Neuron (in vitro differentiated cells): ENCODE data around the gene EIF2AK2.

Experiments used
- H2AFZ ChIP-seq: one replicate; pipeline ENCODE4 v1.6.1; 2013; ENCODE audit warnings: low read depth, mild to moderate bottlenecking, inconsistent platforms, low read length, moderate library complexity
- H3K27me3 ChIP-seq: one replicate; pipeline ENCODE4 v1.6.1; 2013; ENCODE audit warnings: low read length; ENCODE audit not compliant: insufficient read depth
- H3K36me3 ChIP-seq: one replicate; pipeline ENCODE4 v1.6.1; 2013; ENCODE audit warnings: low read length; ENCODE audit not compliant: insufficient read depth
- H3K4me1 ChIP-seq: one replicate; pipeline ENCODE4 v1.6.1; 2013; ENCODE audit warnings: low read length; ENCODE audit not compliant: insufficient read depth
- H3K4me3 ChIP-seq: 2 replicates; pipeline ENCODE4 v1.5.1; 2013; ENCODE audit warnings: mild to moderate bottlenecking, low read length, moderate library complexity
- H3K9me3 ChIP-seq: one replicate; pipeline ENCODE4 v1.6.1; 2013; ENCODE audit warnings: low read length

The EIF2AK2 gene

GRCh38 chr2:37080266-37080665 lies 76.5 kb downstream of the EIF2AK2 start:
- no peak overlapping the region for H2AFZ ChIP-seq
- H3K4me3 ChIP-seq = no peak overlapping the region
- H3K36me3 ChIP-seq = peaks cover 30% of the 10 kb centered on the region
- H3K4me1 ChIP-seq = peaks cover 13% of the 10 kb centered on the region
- no peaks in the 10 kb centered on the region for H3K27me3 ChIP-seq
- H3K9me3 ChIP-seq = no peaks in the 10 kb centered on the region

GRCh38 chr2:37070931-37071330 lies 85.8 kb downstream of the EIF2AK2 start:
- peaks cover 51% of the 10 kb centered on the region for H3K36me3 ChIP-seq
- no peaks in the 10 kb centered on the region for H3K9me3 ChIP-seq
- H3K27me3 ChIP-seq = no peaks in the 10 kb centered on the region
- H3K4me3 ChIP-seq = no peak overlapping the region
- H2AFZ ChIP-seq = no peak overlapping the region
- H3K4me1 ChIP-seq = no peaks in the 10 kb centered on the region

GRCh38 chr2:37068686-37069085 lies 88.1 kb downstream of the EIF2AK2 start:
- no peak overlapping the region for H3K4me3 ChIP-seq
- no peaks in the 10 kb centered on the region for H3K27me3 ChIP-seq
- no peaks in the 10 kb centered on the region for H3K4me1 ChIP-seq
- no peaks in the 10 kb centered on the region for H3K9me3 ChIP-seq
- H2AFZ ChIP-seq = no peak overlapping the region
- H3K36me3 ChIP-seq = peaks cover 52% of the 10 kb centered on the region

- Histone ChIP-seq H3K36me3 (peaks cover 44% of the 10 kb centered on the region), H3K4me1 (no peaks in the 10 kb centered on the region), H3K27me3 (no peaks in the 10 kb centered on the region), H2AFZ (no peak overlapping the region), H3K4me3 (no peak overlapping the region), H3K9me3 (no peaks in the 10 kb centered on the region)
These were observed 95.0 kb downstream of the EIF2AK2 start for GRCh38 chr2:37061776-37062175.

GRCh38 chr2:37061013-37061711 lies 95.6 kb downstream of the EIF2AK2 start:
- Histone ChIP-seq H3K27me3 (no peaks in the 10 kb centered on the region), H2AFZ (no peak overlapping the region), H3K4me1 (no peaks in the 10 kb centered on the region), H3K9me3 (no peaks in the 10 kb centered on the region), H3K4me3 (no peak overlapping the region), H3K36me3 (peaks cover 46% of the 10 kb centered on the region)

- Histone ChIP-seq H3K36me3 (peaks cover 46% of the 10 kb centered on the region), H3K27me3 (no peaks in the 10 kb centered on the region), H3K4me3 (no peak overlapping the region), H3K4me1 (no peaks in the 10 kb centered on the region), H2AFZ (no peak overlapping the region), H3K9me3 (no peaks in the 10 kb centered on the region)
These were observed 96.3 kb downstream of the EIF2AK2 start for GRCh38 chr2:37060446-37060845.

- H3K4me1 ChIP-seq = no peaks in the 10 kb centered on the region
- no peak overlapping the region for H2AFZ ChIP-seq
- H3K36me3 ChIP-seq = peaks cover 47% of the 10 kb centered on the region
- no peaks in the 10 kb centered on the region for H3K27me3 ChIP-seq
- H3K9me3 ChIP-seq = no peaks in the 10 kb centered on the region
- no peak overlapping the region for H3K4me3 ChIP-seq
These were observed 96.9 kb downstream of the EIF2AK2 start for GRCh38 chr2:37059841-37060240.

- Histone ChIP-seq H2AFZ (no peak overlapping the region), H3K27me3 (no peaks in the 10 kb centered on the region), H3K9me3 (no peaks in the 10 kb centered on the region), H3K36me3 (peaks cover 48% of the 10 kb centered on the region), H3K4me1 (no peaks in the 10 kb centered on the region), H3K4me3 (no peak overlapping the region)
These were observed 104.0 kb downstream of the EIF2AK2 start for GRCh38 chr2:37052600-37053332.
